Activated CD4-positive, alpha-beta T cell treated with anti-CD3 and anti-CD28 coated beads, Interleukin-2, Interleukin-6, amounts not matched to agents 100 ng/mL and 50 ng/mL, durations not matched to agents 16 hours and 8 hours (primary cell): Measurements from ENCODE around the gene SERPINE3.

ENCODE experiments used
- DNase-seq: peaks from one replicate; pipeline ENCODE4 v3.0.0-alpha.2; 2020

SERPINE3 gene

GRCh38 chr13:51339354-51339753 is at the start of gene SERPINE3:
SERPINE3 (plus strand) TSS chr13:51339691; CDS start chr13:51341092, 1,401 bp downstream.
- DNase-seq = no peak

DNA sequence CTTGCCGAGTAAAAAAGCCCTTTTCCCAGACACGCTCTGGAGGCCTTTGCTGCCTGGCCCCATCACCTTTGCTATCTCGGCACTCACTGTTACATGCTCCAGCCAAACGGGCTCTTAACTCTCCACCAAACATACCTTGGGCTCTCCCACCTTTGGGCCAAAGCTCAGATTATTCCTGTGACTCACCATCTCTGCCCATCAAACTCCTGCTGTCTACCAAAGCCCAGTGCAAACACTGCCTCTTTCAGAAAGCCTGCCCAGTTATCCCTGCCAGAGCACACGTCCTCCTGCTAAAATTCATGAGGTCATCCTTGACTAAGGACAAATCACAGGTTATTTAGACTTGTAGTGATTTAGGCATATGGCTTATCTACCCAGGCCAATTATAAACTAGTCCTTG is 48.1 kb upstream of the SERPINE3 start:
- no peak for DNase-seq

DNA sequence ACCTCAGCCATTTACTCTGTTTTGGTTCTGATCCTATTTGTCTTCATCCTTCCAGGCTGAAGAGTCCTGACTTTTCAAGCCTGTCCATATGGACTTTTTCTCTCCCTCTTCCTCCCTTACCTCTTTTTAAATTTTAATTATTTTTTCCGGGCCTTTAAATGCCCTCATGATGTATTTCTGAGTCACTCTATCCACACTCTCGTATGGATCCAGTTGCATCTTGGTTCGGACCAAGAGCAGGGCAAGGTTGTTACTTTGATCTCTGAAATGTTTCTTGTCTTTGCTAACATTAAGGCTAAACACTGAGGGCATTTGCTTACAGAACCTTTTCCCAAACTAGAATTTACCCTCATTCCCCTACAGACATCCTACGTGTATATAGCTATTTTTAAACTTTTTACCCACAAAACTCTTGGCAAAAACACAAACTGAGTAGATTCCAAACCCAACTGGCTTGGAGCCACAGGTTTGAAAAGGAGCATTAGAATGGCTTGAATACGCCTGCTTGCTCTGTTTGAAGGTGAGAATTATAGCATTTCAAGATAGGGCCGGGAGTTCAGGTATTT is 47.4 kb upstream of the SERPINE3 start:
- DNase-seq = no peak

DNA sequence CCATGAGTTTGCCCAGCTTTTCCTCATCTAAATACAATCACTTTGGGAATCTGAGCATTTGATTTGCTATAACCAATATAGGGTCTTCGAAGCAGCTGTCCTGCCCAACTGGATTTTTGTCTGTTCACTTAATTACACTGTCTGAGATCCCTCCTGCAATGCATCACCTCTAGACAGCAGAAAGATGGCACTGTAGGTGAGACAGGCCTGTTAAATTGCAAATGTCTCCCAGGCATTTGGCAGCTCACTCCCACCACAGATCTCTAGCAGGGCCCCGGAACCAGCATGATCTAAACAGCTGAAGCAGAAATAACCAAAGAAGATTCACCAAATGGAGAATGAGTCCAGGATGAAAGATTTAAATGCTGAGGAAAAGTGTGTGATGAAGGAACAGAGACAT is 41.9 kb upstream of the SERPINE3 start:
- DNase-seq = no peak

DNA sequence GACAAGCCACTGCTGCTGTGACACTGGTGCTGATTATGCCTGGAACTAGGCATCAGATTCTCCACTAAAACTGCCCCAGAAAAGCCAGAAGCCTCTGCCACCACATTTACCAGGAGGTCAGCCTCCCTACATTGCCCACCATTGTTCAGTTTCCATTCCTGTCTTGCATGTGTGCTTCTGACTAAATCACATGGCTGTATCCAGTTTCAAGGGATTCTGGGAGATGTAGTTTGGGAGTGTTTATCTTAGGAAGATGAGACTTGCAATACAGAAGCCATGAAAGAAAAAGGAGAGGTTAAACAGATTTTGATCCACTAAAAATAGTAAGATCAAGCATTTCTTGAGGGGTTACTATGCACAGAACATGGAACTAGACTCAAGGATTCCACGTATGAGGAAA is 40.7 kb upstream of the SERPINE3 start:
- no peak for DNase-seq

DNA sequence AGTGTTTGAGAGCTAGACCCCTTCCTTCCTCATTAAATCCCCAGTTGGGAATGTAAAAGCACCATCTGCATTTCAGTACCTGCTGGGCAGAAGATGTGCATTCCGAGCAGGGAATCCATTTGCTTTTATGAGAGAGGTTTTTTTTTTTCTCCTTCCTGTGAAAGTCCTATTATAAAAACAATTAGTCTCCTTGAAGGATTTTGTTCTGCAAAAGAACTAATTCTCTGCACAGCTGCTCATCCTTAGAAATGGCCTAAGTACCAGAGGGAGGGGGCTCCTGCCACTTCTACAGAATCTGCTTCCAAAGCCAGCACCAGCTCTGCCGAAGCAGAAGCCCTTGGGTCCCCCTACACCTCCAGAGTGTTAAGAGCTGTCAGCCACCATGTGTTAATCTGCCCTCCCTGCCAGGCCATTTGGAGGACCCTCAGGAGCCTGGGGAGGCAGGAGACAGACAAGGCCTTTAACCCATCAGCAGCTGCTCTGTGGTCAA is 36.4 kb upstream of the SERPINE3 start:
- no peak for DNase-seq

- DNase-seq = no peak
These were observed 35.6 kb upstream of the SERPINE3 start for GRCh38 chr13:51303882-51304281.

- DNase-seq = no peak
These were observed 34.1 kb upstream of the SERPINE3 start for GRCh38 chr13:51305271-51305967.

DNA sequence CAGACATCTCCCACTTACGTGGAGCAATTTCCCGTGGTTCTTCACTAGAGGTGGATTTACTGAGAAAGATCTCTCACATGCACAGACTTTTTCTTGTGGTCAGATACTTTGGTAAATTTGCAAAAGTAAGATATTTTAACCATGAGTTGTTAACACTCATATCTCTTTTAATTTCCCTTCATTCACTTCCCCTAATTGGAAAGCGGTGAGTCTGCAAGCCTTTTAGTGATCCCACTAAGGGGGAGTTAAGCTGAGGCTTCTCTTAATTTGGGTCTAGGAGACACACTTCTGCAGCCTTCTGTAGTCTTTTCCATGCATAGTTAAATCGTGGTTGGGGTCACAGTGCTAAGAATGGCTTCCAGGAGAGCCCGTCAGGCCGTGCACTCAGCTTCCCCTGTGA is 30.7 kb upstream of the SERPINE3 start:
- no peak for DNase-seq

- no peak for DNase-seq
These were observed 28.3 kb upstream of the SERPINE3 start for GRCh38 chr13:51311231-51311630.

DNA sequence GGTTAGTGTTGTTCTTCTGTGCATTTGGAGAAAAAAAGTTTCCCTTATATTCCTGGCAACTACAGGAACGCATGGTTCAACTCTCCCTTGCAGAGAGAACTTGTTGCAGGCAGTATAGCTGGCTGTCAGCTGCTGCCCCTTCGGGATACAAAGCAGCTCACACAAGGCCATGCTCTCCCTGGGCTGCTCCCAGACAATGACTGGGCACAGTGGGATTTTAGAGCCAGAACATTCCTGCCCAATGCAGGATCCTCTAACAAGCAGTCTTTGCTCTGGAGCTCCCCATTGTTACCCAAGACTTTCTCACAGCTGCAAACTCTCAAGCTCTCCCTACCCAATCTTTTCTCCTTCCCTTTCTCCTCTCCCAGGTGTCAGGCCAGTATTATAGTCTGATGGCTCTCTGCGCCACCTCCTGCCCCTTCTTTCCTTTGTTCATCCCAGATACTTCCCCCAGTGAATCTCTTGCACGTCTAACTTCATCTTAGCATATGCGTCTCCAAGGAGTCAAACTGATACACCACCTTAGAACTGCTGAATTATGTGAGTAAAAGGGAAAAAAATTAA is 27.5 kb upstream of the SERPINE3 start:
- DNase-seq = no peak

GRCh38 chr13:51313619-51314018 is 25.9 kb upstream of the SERPINE3 start:
- no peak for DNase-seq

DNA sequence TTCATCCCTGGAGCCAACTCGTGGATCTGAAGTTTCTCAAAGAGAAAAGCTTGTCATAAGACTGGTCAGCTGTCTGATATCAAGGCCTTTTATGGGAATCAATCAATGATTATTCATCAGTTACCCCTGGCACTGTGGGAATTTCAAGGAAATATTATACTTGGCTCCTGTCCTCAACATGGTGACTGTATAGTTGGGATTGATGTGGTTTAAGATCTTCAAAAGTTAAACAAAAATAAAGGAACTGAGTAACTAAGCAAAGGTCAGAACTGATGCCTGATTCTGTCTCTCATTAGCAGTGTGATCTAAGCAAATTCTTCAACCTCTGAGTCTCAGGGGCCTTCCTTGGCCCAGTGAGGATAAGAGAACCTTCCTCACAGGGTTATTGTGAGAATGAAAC is 22.2 kb upstream of the SERPINE3 start:
- no peak for DNase-seq

GRCh38 chr13:51318015-51318414 is 21.5 kb upstream of the SERPINE3 start:
- DNase-seq = no peak

DNA sequence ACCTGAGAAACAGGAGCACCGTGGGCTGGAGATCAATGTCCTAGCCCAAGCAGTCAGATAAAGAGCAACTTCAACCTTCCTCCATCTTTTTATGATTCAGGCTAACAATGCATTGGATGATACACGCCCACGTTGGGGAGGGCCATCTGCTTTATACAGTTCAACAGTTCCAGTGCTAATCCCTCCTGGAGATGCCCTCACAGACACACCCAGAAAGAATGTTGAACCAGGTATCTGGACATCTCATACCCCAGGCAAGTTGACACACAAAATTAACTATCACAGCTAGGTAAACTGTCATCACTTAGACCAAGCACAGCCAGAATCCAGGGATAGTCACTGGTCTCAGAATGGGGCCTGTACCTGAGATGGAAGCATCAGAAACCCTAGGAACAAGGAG is 20.6 kb upstream of the SERPINE3 start:
- no peak for DNase-seq

DNA sequence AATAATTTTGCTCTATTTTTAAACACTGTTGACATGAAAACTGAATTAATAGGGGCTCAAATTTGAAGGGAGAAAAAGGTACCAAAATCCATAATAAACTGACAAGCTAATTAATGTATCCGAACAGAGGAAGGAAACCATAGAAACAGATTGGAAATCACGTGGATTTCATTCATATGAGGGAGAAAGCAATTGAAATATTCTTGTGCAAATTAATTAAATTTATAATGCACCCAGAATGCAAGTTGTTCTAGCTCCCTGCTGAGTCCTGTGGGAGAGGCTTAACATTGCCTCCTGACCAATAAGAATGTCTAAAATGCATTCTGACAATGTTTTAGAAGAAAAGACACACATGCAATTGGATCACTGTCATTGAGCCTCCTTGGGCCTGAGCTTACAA is 17.7 kb upstream of the SERPINE3 start:
- DNase-seq = no peak

- DNase-seq = no peak
These were observed 16.7 kb upstream of the SERPINE3 start for GRCh38 chr13:51322826-51323225.

- no peak for DNase-seq
These were observed 15.5 kb upstream of the SERPINE3 start for GRCh38 chr13:51323824-51324511.

DNA sequence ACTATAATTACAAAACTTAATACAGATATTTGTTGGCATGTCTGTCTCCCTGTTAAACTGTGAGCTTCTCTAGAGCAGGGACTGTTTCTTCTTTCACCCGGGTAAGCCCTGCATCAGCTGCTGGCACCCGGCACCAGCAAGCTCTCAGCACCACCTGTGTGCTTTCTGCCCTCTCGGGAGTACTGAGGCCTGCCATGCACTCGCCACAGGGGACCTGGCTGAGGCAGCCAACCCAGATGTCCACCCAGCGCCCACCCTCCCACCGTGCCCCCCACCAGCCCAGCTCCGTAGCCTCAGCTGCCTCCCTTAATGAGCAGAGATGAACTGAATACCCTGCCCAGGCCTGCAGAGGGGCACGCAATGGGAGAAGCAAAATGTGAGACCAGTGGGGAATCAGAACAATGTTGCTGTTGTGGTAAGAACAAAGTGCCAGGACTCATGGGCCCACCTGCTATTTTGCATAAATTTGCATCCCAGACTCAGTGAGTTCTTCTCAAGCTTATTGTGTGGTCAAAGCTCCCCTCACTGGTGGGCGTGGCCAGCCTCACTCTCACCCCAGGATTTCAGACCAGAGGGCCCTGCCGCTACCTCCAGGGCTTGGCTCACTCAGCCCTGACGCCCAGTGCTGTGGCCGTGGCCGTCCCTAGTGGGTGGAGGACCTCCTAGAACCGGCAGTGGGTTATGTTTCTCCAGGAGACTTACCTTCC is 14.6 kb upstream of the SERPINE3 start:
- no peak for DNase-seq

GRCh38 chr13:51325837-51326236 is 13.7 kb upstream of the SERPINE3 start:
- no peak for DNase-seq

GRCh38 chr13:51326777-51327176 is 12.7 kb upstream of the SERPINE3 start:
- no peak for DNase-seq

DNA sequence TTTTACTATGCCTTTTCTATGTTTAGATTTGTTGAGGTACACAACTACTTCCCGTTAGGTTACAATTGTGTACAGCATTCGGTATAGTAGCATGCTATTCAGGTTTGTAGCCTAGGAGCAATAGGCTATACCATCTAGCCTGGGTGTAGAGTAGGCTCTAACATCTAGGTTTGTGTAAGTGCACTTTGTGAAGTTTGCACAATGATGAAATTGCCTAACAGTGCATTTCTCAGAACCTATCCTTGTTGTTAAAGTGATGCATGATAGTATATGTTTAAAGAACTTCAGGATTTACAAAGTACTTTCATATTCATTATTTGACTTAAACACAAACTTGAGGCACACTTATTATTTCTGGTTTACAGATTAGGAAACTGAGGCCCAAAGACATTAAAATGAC is 11.5 kb upstream of the SERPINE3 start:
- no peak for DNase-seq

DNA sequence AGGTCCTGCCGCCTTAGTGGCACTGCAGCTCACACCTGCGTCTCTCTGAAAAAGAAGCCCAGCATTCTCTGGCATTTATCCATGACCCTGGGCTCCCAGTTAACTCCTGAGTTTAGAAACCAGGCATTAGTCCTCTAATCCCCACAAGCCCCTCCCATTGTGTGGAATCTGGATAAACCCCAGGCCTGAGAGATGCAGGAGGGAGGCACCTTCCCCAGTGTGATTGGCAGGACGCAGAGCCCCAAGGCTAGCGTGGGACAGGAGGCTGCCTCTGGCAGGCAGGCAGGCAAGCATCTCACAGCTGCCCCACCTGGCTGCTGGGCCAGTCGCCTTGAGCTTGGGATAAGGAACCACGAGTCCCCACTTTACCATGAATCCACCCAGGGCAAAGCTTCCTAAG is 11.0 kb upstream of the SERPINE3 start:
- no peak for DNase-seq
